ENCODE data around the gene ACVR1.

ACVR1 gene

GRCh38 chr2:157876066-157876785 is at the start of gene ACVR1:
TSS of gene ACVR1 (minus strand) at chr2:157876330. CDS start at chr2:157799493, 76,837 bp downstream.
- DNase-seq = peak; percentile 91

GRCh38 chr2:157925071-157925470 is 48.9 kb upstream of the ACVR1 start:
- DNase-seq = no peak

GRCh38 chr2:157923598-157924217 is 47.6 kb upstream of the ACVR1 start:
- DNase-seq = no peak

GRCh38 chr2:157922815-157923214 is 46.7 kb upstream of the ACVR1 start:
- DNase-seq = no peak

- no peak for DNase-seq
Observed at GRCh38 chr2:157922336-157922735, 46.2 kb upstream of the ACVR1 start.

GRCh38 chr2:157920736-157921135 is 44.6 kb upstream of the ACVR1 start:
- DNase-seq = no peak

GRCh38 chr2:157919181-157919580 is 43.1 kb upstream of the ACVR1 start:
- no peak for DNase-seq

GRCh38 chr2:157918319-157918718 is 42.2 kb upstream of the ACVR1 start:
- no peak for DNase-seq

- DNase-seq = no peak
Observed at GRCh38 chr2:157911750-157912149, 35.6 kb upstream of the ACVR1 start.

- no peak for DNase-seq
Observed at GRCh38 chr2:157911246-157911645, 35.1 kb upstream of the ACVR1 start.

GRCh38 chr2:157905092-157905491 is 29.0 kb upstream of the ACVR1 start:
- no peak for DNase-seq

- peak; percentile 33 for DNase-seq
Observed at GRCh38 chr2:157903626-157904025, 27.5 kb upstream of the ACVR1 start.

GRCh38 chr2:157903151-157903550 is 27.0 kb upstream of the ACVR1 start:
- no peak for DNase-seq

- DNase-seq = no peak
Observed at GRCh38 chr2:157902692-157903091, 26.6 kb upstream of the ACVR1 start.

- DNase-seq = no peak
Observed at GRCh38 chr2:157901325-157901724, 25.2 kb upstream of the ACVR1 start.

- DNase-seq = no peak
Observed at GRCh38 chr2:157900684-157901083, 24.6 kb upstream of the ACVR1 start.

GRCh38 chr2:157900203-157900602 is 24.1 kb upstream of the ACVR1 start:
- no peak for DNase-seq

- DNase-seq = no peak
Observed at GRCh38 chr2:157899125-157899839, 23.2 kb upstream of the ACVR1 start.

- no peak for DNase-seq
Observed at GRCh38 chr2:157898591-157898996, 22.5 kb upstream of the ACVR1 start.

GRCh38 chr2:157897106-157897971 is 21.2 kb upstream of the ACVR1 start:
- DNase-seq = no peak

- no peak for DNase-seq
Observed at GRCh38 chr2:157895531-157895930, 19.4 kb upstream of the ACVR1 start.

- DNase-seq = no peak
Observed at GRCh38 chr2:157894694-157895435, 18.7 kb upstream of the ACVR1 start.

Measured in NCI-H446 treated with DMSO at 0.1 percent for 48 hours (cell line).